Kidney (tissue), 14 donors: ENCODE results near the gene DEPDC4. TPM values are rescaled to one million over a fixed set of nuclear protein-coding genes. Genes with fewer than 3 reads are reported as not detected.

ENCODE experiments used
- DNase-seq, 5 donors: peaks; one replicate each; pipeline ENCODE4 v3.0.0-alpha.2; 2013 to 2020
- FAIRE-seq: peaks from 2 replicates; lab custom pipeline; 2012; peaks lifted over from hg19 to GRCh38; lab: Jason Lieb, UNC
- H3K27ac ChIP-seq, 2 donors: one replicate each; pipeline ENCODE4 v1.7.0; 2013; ENCODE audit warnings: low read depth in 2 of 2, low read length in 2 of 2, inconsistent platforms in 1 of 2
- H3K27me3 ChIP-seq: one replicate; pipeline ENCODE4 v1.7.1; 2013; ENCODE audit warnings: low read length, inconsistent platforms; ENCODE audit not compliant: control insufficient read depth, insufficient read depth
- H3K36me3 ChIP-seq, 3 donors: one replicate each; pipeline versions ENCODE4 v1.7.0 to v1.7.1; 2013; ENCODE audit warnings: low read length in 3 of 3, control low read depth in 1 of 3, inconsistent platforms in 1 of 3; ENCODE audit not compliant: insufficient read depth in 3 of 3, control insufficient read depth in 2 of 3
- H3K4me1 ChIP-seq, 3 donors: one replicate each; pipeline versions ENCODE4 v1.7.0 to v1.7.1; 2013; ENCODE audit warnings: low read length in 3 of 3, inconsistent platforms in 1 of 3, low read depth in 1 of 3; ENCODE audit not compliant: control insufficient read depth in 2 of 3, insufficient read depth in 2 of 3
- H3K4me3 ChIP-seq, 3 donors: one replicate each; pipeline versions ENCODE4 v1.7.0 to v1.8.1; 2013; ENCODE audit warnings: low read length in 3 of 3, control low read depth in 1 of 3, inconsistent platforms in 1 of 3
- H3K9ac ChIP-seq, 3 donors: one replicate each; pipeline versions ENCODE4 v1.7.0 to v1.7.1; 2013; ENCODE audit warnings: low read length in 3 of 3, control low read depth in 1 of 3, inconsistent platforms in 1 of 3
- H3K9me3 ChIP-seq, 3 donors: one replicate each; pipeline versions ENCODE4 v1.7.0 to v1.7.1; 2013; ENCODE audit warnings: low read length in 3 of 3, control low read depth in 1 of 3, inconsistent platforms in 1 of 3; ENCODE audit not compliant: control insufficient read depth in 2 of 3, insufficient read depth in 1 of 3
- intact Hi-C: fragments of 100-400 bp; cut with DNase I; formaldehyde crosslinking; loops from one replicate; pipeline ENCODE4 v1.11.1; 2022
- polyA plus RNA-seq: library from polyadenylated mRNA; stranded (reverse); fragments of 350-450 nt; fragmentation: Illumina TruSeq; extraction: RNeasy Lipid Tissue Mini Kit (QIAGEN cat#74804); gene quantifications from one replicate; pipeline ENCODE4 v1.2.3, GENCODE V29; 2014; ENCODE audit warnings: low read depth, low replicate concordance; ENCODE audit not compliant: insufficient read depth
- total RNA-seq: library from RNA; stranded (reverse); fragmentation: NEBNext Ultra II Directional; extraction: Animal tissue kit (Norgen Biotek cat#: 25700); gene quantifications from one replicate; pipeline ENCODE4 v1.2.1, GENCODE V29; 2021
- TF ChIP-seq, protein P1 (sequence below): IDR thresholded peaks from 3 replicates; pipeline ENCODE4 v1.5.1; 2012; ENCODE audit warnings: mild to moderate bottlenecking, moderate library complexity, borderline replicate concordance; ENCODE audit not compliant: insufficient read depth; ENCODE audit errors: extremely low read depth
- donor health status: control.
- donor health status: control.
- donor health status: control.
- donor health status: control.
- donor health status: control.
- donor health status: DM: yes; HTN: yes; CAD: no.
- donor health status: Normal renal cell carcinoma (clear cell type).

DEPDC4 gene
- total and polyA plus RNA-seq, 2 donors from 2014 or later = 1.1 to 1.4 TPM

DNA sequence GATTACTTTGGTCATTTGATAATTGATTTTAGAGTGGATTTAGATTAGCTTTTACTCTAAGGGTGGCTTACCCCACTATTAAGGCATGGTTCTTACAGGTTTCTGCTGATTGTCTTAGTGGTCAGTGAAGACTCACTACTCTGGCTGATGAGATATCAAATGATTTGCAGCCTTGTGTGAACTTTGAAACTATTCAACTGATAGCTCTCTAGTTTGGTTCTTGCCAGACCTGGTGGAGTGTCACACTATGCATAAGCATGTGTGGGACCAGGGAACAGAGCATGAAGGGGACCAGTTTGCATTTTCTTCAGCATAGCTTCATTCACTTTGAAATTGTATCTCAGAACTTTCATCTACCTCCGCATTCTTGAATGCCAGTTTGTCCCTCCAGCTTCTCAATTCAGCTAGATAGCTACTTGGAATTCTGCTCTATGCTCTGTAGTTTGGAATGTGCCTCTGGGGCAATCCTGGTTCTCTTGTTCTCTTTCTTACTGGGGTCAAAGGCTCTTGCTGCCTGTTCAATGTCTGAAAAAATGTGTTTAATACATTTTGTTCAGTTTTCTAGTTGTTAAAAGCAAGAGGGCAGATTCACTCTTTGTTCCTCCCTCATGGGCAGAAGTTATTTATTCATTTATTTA, 12.8 kb upstream of the DEPDC4 start:
- peak; percentile 62 for FAIRE-seq
- H3K27me3 ChIP-seq = no peaks in the 10 kb centered on the region
- no peaks in the 10 kb centered on the region for H3K9me3 ChIP-seq
- intact Hi-C loops = no loop called here
- H3K4me3 ChIP-seq = peak overlapping the region in 1 of 3 donors; percentile 43
- peak overlapping the region in 1 of 3 donors; percentile 23 for H3K9ac ChIP-seq
- H3K36me3 ChIP-seq = no peaks in the 10 kb centered on the region
- DNase-seq = peak in 2 of 5 donors; percentile 7 to 31
- peaks cover 0 to 15% (median 3%) of the 10 kb centered on the region in 3 donors for H3K4me1 ChIP-seq
- no peak overlapping the region for H3K27ac ChIP-seq
- TF ChIP-seq, protein P1, sequence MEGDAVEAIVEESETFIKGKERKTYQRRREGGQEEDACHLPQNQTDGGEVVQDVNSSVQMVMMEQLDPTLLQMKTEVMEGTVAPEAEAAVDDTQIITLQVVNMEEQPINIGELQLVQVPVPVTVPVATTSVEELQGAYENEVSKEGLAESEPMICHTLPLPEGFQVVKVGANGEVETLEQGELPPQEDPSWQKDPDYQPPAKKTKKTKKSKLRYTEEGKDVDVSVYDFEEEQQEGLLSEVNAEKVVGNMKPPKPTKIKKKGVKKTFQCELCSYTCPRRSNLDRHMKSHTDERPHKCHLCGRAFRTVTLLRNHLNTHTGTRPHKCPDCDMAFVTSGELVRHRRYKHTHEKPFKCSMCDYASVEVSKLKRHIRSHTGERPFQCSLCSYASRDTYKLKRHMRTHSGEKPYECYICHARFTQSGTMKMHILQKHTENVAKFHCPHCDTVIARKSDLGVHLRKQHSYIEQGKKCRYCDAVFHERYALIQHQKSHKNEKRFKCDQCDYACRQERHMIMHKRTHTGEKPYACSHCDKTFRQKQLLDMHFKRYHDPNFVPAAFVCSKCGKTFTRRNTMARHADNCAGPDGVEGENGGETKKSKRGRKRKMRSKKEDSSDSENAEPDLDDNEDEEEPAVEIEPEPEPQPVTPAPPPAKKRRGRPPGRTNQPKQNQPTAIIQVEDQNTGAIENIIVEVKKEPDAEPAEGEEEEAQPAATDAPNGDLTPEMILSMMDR = no peak

DNA sequence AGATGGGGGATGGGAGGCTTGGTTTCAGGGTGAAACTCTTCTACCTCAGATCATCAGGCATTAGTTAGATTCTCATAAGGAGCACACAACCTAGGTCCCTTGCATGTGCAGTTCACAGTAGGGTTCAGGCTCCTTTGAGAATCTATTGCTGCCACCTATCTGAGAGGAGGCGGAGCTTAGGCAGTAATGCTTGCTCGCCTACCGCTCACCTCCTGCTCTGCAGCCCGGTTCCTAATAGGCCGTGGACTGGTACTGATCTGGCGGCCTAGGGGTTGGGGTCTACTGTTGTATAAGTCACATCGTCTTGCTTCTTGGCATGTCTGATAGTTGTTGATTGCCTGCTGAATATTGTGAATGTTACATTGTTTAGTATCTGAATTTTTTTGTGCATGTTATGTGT, 12.3 kb upstream of the DEPDC4 start:
- Histone ChIP-seq H3K27ac (no peak overlapping the region), H3K9me3 (no peaks in the 10 kb centered on the region), H3K4me1 (peaks cover 0 to 15% (median 3%) of the 10 kb centered on the region in 3 donors), H3K9ac (no peak overlapping the region), H3K36me3 (no peaks in the 10 kb centered on the region), H3K4me3 (peak overlapping the region in 1 of 3 donors; percentile 43), H3K27me3 (no peaks in the 10 kb centered on the region)
- intact Hi-C loops = no loop called here
- TF ChIP-seq, protein P1 = no peak
- FAIRE-seq = no peak
- DNase-seq = no peak

DNA sequence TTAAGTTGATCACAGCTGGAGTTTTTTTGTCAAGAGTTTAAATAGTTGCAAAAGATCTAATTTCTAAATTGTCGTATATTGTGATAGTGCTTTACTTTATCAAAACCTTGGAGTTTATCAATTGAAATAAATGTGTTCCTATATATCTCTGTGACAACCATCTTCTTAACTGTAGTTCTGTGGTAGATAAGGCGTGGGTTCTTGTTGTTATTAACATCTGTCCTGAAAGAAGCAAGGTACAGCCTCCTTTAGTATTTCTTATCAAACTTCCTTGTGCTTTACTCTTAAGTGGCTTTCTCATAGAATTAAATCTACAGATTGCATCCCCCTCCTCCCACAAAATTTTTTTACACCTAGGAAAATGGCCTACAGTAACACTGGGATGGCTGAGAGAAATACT, 7.4 kb upstream of the DEPDC4 start:
- Histone ChIP-seq H3K9ac (no peak overlapping the region), H3K27me3 (no peaks in the 10 kb centered on the region), H3K4me1 (peaks cover 0 to 9% (median 7%) of the 10 kb centered on the region in 3 donors), H3K9me3 (no peaks in the 10 kb centered on the region), H3K36me3 (no peaks in the 10 kb centered on the region), H3K27ac (no peak overlapping the region), H3K4me3 (no peak overlapping the region)
- intact Hi-C loops = no loop called here
- FAIRE-seq = no peak
- TF ChIP-seq, protein P1 = no peak
- no peak for DNase-seq
